C4-2B (cell line): ENCODE data around the gene GCG.

Source experiments
- H3K27ac ChIP-seq: fragments of 450-650 bp; 2 replicates; pipeline ENCODE4 v1.5.1; 2017
- ZFX ChIP-seq: fragments of 450-650 bp; IDR thresholded peaks from 2 replicates; pipeline ENCODE4 v1.6.1; 2017
- TF ChIP-seq, protein P1 (sequence below): fragments of 450-650 bp; conservative IDR thresholded peaks from 2 replicates; pipeline ENCODE4 v1.5.1; 2017; ENCODE audit warnings: mild to moderate bottlenecking

Gene GCG

DNA sequence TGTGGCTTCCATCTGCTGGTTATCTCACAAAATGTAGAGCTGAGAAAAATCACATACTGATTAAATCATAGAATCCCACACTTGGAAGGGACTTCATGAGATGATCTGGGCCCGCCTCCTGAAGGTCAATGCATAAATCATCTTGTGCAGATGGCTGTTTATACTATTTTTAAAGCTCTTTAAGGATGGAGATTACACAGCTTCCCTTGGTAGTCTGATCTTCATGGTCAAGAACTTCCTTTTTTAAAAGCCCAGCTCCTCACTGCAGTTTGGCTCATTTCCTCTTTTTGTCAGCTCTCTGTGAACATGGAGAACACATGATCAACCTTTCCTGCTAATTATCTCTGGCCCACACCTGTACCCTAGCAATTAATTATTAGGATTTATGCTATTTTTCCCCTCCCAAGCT is 25.9 kb downstream of the GCG start:
- H3K27ac ChIP-seq, result no peak overlapping the region
- no peak for TF ChIP-seq ZFX
- TF ChIP-seq, protein P1, sequence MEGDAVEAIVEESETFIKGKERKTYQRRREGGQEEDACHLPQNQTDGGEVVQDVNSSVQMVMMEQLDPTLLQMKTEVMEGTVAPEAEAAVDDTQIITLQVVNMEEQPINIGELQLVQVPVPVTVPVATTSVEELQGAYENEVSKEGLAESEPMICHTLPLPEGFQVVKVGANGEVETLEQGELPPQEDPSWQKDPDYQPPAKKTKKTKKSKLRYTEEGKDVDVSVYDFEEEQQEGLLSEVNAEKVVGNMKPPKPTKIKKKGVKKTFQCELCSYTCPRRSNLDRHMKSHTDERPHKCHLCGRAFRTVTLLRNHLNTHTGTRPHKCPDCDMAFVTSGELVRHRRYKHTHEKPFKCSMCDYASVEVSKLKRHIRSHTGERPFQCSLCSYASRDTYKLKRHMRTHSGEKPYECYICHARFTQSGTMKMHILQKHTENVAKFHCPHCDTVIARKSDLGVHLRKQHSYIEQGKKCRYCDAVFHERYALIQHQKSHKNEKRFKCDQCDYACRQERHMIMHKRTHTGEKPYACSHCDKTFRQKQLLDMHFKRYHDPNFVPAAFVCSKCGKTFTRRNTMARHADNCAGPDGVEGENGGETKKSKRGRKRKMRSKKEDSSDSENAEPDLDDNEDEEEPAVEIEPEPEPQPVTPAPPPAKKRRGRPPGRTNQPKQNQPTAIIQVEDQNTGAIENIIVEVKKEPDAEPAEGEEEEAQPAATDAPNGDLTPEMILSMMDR, result no peak

DNA sequence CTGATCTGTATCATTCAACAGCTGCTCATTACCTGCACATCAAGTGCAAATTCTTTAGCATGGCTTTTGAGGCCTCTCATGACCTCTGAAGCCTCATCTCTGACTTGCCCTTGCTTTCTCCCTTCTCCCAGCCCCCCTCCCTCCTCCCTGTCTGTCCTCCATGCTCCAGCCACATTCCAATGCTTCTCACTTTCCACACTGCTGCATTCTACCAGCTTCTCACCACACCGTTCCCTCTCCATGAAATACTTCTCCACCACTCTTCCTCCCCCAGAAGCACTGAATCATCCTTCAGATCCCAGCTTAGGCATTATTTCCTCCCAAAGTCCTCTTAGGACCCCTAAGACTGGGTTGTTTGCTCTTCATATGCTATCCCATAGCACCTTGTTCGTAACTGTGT is 26.9 kb downstream of the GCG start:
- TF ChIP-seq, protein P1, result no peak
- no peak for TF ChIP-seq ZFX
- peak overlapping the region; percentile 9; the same call in 1 of the 2 replicates for H3K27ac ChIP-seq

DNA sequence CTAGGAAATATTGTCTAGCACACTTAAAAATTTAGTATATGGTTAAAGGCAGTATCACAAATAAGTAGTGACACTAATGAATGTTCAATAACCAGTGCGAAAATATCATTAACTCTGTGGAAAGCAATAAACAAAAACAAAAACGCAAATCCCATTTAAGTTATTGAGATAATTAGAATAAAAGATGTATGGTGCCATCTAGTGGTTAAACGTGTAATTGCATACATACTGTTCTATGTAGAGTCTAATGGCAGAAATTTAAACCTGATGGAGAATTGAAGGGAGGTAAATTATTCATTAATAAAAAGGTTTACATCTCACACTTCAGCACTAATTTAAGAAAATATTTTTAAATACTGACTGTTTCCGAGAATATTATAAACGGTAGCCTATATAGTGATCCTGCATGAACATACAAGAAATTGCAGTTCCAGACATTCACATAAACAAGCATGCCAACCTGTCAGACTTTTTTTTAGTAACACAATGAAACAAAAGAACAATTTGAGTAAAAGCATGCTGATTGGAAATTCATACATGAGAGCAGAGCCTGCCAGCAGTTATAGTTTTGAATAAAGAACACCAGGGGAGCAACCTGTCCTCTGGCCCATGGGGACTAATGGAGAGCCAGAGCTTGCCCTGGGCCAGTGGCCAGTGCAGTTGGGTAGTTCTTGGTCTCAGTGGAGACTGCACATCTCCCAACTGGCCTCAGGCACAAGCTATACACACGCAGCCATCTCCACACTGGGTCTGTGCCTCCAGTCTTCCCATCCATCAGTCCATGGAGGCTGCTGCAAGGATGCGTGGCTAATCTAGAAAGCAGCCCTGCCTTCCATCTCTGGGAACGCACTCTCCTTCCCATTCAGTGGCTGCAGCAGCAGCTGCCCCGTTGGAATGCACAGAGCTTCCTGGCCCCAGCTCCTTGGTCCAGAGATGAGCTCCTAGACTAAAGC is 28.0 kb downstream of the GCG start:
- H3K27ac ChIP-seq, result peak overlapping the region; percentile 9
- TF ChIP-seq, protein P1, result peak; percentile 73
- no peak for TF ChIP-seq ZFX

DNA sequence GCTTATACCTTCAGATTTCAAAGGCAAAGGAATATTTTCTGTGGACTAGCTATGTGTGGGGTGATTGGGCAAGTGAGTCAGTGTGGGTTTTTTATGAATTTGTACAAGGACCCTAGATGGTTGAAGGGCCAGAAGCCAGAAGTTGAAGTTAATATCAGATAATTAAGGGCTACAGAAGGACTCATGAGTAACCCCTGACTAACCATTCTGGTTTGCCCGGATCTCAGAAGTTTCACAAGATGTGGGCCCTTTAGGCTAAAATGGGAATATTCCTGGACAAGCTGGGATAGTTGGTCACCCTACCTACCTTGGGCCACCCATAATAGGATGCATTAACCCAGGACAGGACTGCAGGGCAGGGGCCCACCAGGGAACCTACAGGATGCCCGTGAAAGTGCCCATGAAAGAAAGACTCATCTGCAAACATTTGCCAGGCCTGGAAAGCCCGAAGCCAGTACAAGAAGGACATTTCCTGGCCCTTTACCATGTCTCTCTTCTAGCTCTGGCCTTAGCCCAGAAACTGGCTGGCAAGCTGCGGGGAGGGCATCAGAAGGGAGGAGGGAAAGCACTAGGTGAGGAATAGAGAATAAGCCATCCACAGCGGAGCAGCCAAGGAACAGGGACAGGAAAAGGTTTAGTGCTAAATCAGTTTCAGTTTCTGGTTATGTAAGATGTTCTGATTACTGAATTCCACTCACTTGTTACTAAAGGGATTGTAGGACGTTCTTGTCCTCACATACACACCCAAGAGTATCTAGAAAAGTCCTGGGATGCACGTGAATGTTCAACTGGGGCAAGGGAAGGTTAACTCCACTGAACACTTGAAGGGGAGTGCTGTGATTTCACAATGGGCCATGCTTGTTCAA is 33.6 kb downstream of the GCG start:
- peak overlapping the region; percentile 77 for H3K27ac ChIP-seq
- TF ChIP-seq ZFX, result no peak
- TF ChIP-seq, protein P1, result no peak

DNA sequence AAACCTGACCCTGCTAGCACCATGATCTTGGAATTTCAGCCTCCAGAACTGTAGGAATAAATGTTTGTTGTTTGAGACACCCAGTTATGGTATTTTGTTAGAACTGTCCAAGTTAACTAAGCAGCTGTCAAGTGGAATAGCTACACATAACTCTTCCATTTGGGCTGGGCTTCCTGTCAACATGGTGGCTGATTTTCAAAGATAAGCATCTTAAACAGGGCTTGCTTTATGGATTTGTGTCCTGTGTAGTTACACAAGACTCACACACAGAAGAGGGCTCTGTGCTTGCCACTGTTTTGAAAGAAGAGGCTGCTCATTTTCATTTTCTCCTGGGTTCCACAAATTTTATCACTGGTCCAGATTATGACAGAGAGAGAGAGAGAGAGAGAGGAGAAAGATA is 35.7 kb downstream of the GCG start:
- TF ChIP-seq, protein P1, result no peak
- no peak for TF ChIP-seq ZFX
- no peak overlapping the region for H3K27ac ChIP-seq

DNA sequence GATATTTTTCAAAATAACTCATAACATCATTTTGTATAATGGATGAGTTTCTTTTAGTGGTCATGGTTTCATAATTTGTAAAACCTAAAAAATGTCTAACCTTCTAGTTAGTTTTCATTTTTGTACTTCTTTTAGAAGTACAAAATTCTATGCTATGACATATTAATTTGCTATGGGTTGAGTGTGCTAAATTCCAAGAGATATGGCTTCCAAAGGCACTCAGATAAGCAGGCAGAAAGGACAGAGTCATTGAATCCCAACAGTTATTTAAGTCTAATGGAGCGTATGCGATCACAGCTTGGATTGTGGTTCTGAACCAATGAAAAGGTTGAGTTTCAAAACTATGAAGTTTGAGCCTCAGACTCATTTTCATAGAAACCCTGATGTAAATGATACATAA is 37.0 kb downstream of the GCG start:
- no peak for TF ChIP-seq ZFX
- TF ChIP-seq, protein P1, result no peak

DNA sequence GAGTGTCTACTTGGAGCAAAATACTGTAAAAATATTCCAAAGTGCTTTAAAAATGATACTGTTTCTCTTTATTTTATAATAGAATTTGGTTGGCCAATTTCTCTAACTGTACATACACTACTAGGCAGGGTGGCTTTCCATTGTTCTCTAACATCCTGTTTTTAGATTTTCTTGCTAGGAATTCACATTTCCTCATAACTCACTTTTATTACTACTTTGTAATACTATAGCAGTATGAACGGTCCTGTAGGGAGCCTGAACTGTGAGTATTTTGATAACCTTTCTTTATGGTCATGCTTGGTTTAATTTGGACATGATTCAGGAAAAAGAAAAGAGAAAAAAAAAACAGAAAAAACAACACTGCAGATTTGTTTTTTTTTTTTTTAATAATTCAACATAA is 37.8 kb downstream of the GCG start:
- no peak overlapping the region for H3K27ac ChIP-seq
- TF ChIP-seq, protein P1, result no peak
- TF ChIP-seq ZFX, result no peak

More for the DNA sequence above, 37.0 kb downstream of the GCG start:
- H3K27ac ChIP-seq, result no peak overlapping the region
